HCT116 (cell line): ENCODE results near the gene LRRC3B. TPM values are rescaled to one million over a fixed set of nuclear protein-coding genes. Genes with fewer than 3 reads are reported as not detected.

ENCODE experiments used
- ATAC-seq: fragments of 200-7000 bp; cut with Tn5 transposase; 2 replicates; pipeline ENCODE4 v1.9.1; 2020; ENCODE audit warnings: mild to moderate bottlenecking, moderate library complexity
- BruUV-seq: library from RNA; stranded (reverse); fragments of 400-500 nt; replicated peaks from 2 replicates; lab custom pipeline; 2021; lab: Mats Ljungman, UMichigan
- CTCF ChIA-PET: fragments of 300-600 bp; sonication (Branson Sonifier 250); formaldehyde crosslinking; loops from one replicate; lab custom pipeline; 2021; ENCODE audit warnings: antibody characterized with exemption; lab: Charles Lee
- POLR2A ChIA-PET: fragments of 300-600, 350-600 bp; sonication (Branson Sonifier 250); formaldehyde crosslinking; loops from one replicate; lab custom pipeline; 2021; ENCODE audit warnings: antibody characterized with exemption; lab: Charles Lee
- RAD21 ChIA-PET, 2 experiments: fragments of 300-600 bp; sonication (Branson Sonifier 250); formaldehyde crosslinking; loops; one replicate each; lab custom pipeline; 2023; ENCODE audit warnings: low total read pairs in 2 of 2; ENCODE audit not compliant: uncharacterized antibody in 2 of 2, unreplicated experiment in 2 of 2, low non-redundant PET in 1 of 2; lab: Charles Lee
- DNase-seq: peaks from one replicate; pipeline ENCODE4 v3.0.0-alpha.2; 2010; ENCODE audit warnings: low read depth, low spot score
- H2AFZ ChIP-seq: fragments of 200-600 bp; shearing (Covaris generic), sonication (generic); 2 replicates; pipeline ENCODE4 v1.6.1; 2017; ENCODE audit warnings: low read depth, mixed run types, mixed read lengths, antibody characterized with exemption, low read length; ENCODE audit not compliant: poor library complexity, severe bottlenecking
- H3K27ac ChIP-seq: 2 replicates; pipeline ENCODE4 v1.5.1; 2012; ENCODE audit warnings: low read depth, low read length
- H3K27me3 ChIP-seq: fragments of 200-600 bp; sonication (generic); 2 replicates; pipeline ENCODE4 v1.6.1; 2016; ENCODE audit warnings: mixed run types, low read length, mixed read lengths; ENCODE audit not compliant: insufficient read depth
- H3K36me3 ChIP-seq, 2 experiments: fragments of 200-500 bp in 1 of 2; fragments of 200-600 bp in 1 of 2; sonication (Bioruptor generic) in 1 of 2; sonication (generic) in 1 of 2; 2 replicates each; pipeline versions ENCODE4 v1.5.1 to v1.6.1; 2014 to 2016; ENCODE audit warnings: low read length in 2 of 2, inconsistent platforms in 1 of 2, mixed read lengths in 1 of 2, mixed run types in 1 of 2; ENCODE audit not compliant: insufficient read depth in 2 of 2, control insufficient read depth in 1 of 2
- H3K4me1 ChIP-seq, 2 experiments: fragments of 200-600 bp in 1 of 2; sonication (generic) in 1 of 2; 2 replicates each; pipeline versions ENCODE4 v1.5.1 to v1.6.1; 2012 to 2017; ENCODE audit warnings: low read length in 2 of 2, inconsistent platforms in 1 of 2, mild to moderate bottlenecking in 1 of 2, mixed read lengths in 1 of 2, mixed run types in 1 of 2, moderate library complexity in 1 of 2; ENCODE audit not compliant: insufficient read depth in 2 of 2, control insufficient read depth in 1 of 2
- H3K4me2 ChIP-seq: fragments of 200-600 bp; sonication (generic); 2 replicates; pipeline ENCODE4 v1.6.1; 2017; ENCODE audit warnings: mixed run types, low read length, mixed read lengths
- H3K4me3 ChIP-seq, 2 experiments: fragments of 200-600 bp in 1 of 2; sonication (generic) in 1 of 2; replicated peaks in 1 of 2; 2 replicates each; pipeline ENCODE4 v1.5.1; 2011 to 2016; ENCODE audit warnings: low read length in 2 of 2, control low read depth in 1 of 2, low read depth in 1 of 2, mild to moderate bottlenecking in 1 of 2, mixed read lengths in 1 of 2, mixed run types in 1 of 2
- H3K79me2 ChIP-seq: fragments of 200-600 bp; sonication (generic); 2 replicates; pipeline ENCODE4 v1.6.1; 2017; ENCODE audit warnings: mild to moderate bottlenecking, mixed run types, low read length, moderate library complexity, mixed read lengths; ENCODE audit not compliant: insufficient read depth
- H3K9ac ChIP-seq: fragments of 200-600 bp; sonication (generic); 2 replicates; pipeline ENCODE4 v1.6.1; 2016; ENCODE audit warnings: low read length, mixed read lengths
- H3K9me2 ChIP-seq: fragments of 200-600 bp; sonication (generic), shearing (Covaris generic); 2 replicates; pipeline ENCODE4 v1.6.1; 2017; ENCODE audit warnings: mixed run types, mild to moderate bottlenecking, moderate library complexity; ENCODE audit not compliant: insufficient read depth
- H3K9me3 ChIP-seq, 2 experiments: fragments of 200-500 bp in 1 of 2; fragments of 200-600 bp in 1 of 2; sonication (Bioruptor generic) in 1 of 2; sonication (generic) in 1 of 2; 2 replicates each; pipeline ENCODE4 v1.6.1; 2014 to 2017; ENCODE audit warnings: low read length in 2 of 2, mixed read lengths in 2 of 2, inconsistent platforms in 1 of 2, low read depth in 1 of 2, mild to moderate bottlenecking in 1 of 2, mixed run types in 1 of 2, moderate library complexity in 1 of 2; ENCODE audit not compliant: control insufficient read depth in 1 of 2, insufficient read depth in 1 of 2
- H4K20me1 ChIP-seq: fragments of 200-600 bp; sonication (generic), shearing (Covaris generic); 2 replicates; pipeline ENCODE4 v1.6.1; 2017; ENCODE audit warnings: mixed run types, mild to moderate bottlenecking, moderate library complexity; ENCODE audit not compliant: insufficient read depth
- ATF3 ChIP-seq: IDR thresholded peaks from 2 replicates; pipeline ENCODE4 v1.6.1; 2012
- CEBPB ChIP-seq: IDR thresholded peaks from 2 replicates; pipeline ENCODE4 v1.6.1; 2012; ENCODE audit warnings: low read depth
- CTCF ChIP-seq, 3 experiments: fragments of 200-600 bp in 1 of 3; sonication (generic) in 1 of 3; IDR thresholded peaks in 2 of 3; conservative IDR thresholded peaks in 1 of 3; 2 replicates each; pipeline ENCODE4 v1.5.1; 2012 to 2017; ENCODE audit warnings: low read depth in 2 of 3, low read length in 2 of 3, antibody characterized with exemption in 1 of 3, borderline replicate concordance in 1 of 3, control low read depth in 1 of 3, mild to moderate bottlenecking in 1 of 3, mixed read lengths in 1 of 3, mixed run types in 1 of 3, moderate library complexity in 1 of 3; ENCODE audit not compliant: insufficient read depth in 1 of 3
- EZH2 ChIP-seq: fragments of 200-600 bp; sonication (generic); IDR thresholded peaks from 2 replicates; pipeline ENCODE4 v1.6.1; 2017; ENCODE audit warnings: antibody characterized with exemption, mixed run types
- FOSL1 ChIP-seq: IDR thresholded peaks from 2 replicates; pipeline ENCODE4 v1.6.1; 2012; ENCODE audit warnings: low read depth
- JUND ChIP-seq: IDR thresholded peaks from 2 replicates; pipeline ENCODE4 v1.6.1; 2012
- POLR2A ChIP-seq: IDR thresholded peaks from 2 replicates; pipeline ENCODE4 v1.7.0; 2011; ENCODE audit warnings: borderline replicate concordance; ENCODE audit not compliant: insufficient read depth, insufficient read length; ENCODE audit errors: extremely low read depth
- POLR2AphosphoS5 ChIP-seq: IDR thresholded peaks from 2 replicates; pipeline ENCODE4 v1.6.1; 2011; ENCODE audit warnings: mild to moderate bottlenecking, low read depth, low read length, moderate library complexity
- REST ChIP-seq: IDR thresholded peaks from 2 replicates; pipeline ENCODE4 v1.6.1; 2012; ENCODE audit warnings: low read depth
- SRF ChIP-seq: IDR thresholded peaks from 2 replicates; pipeline ENCODE4 v1.6.1; 2012; ENCODE audit warnings: low read depth
- YY1 ChIP-seq: IDR thresholded peaks from 2 replicates; pipeline ENCODE4 v1.6.1; 2011; ENCODE audit warnings: low read length, low read depth, moderate library complexity, mild to moderate bottlenecking; ENCODE audit not compliant: insufficient replicate concordance; ENCODE audit errors: extremely low read depth
- ZBTB33 ChIP-seq: IDR thresholded peaks from 2 replicates; pipeline ENCODE4 v1.6.1; 2011; ENCODE audit warnings: mild to moderate bottlenecking, low read length, moderate library complexity; ENCODE audit not compliant: insufficient replicate concordance; ENCODE audit errors: extremely low read depth
- ZNF274 ChIP-seq: fragments of 200-500 bp; sonication (Bioruptor generic); IDR thresholded peaks from 2 replicates; pipeline ENCODE4 v1.6.1; 2014; ENCODE audit warnings: mild to moderate bottlenecking, low read depth, low read length, inconsistent platforms
- intact Hi-C: fragments of 100-400 bp; cut with micrococcal nuclease; formaldehyde crosslinking; loops from 2 replicates; pipeline ENCODE4 v1.10.0; 2022
- total RNA-seq: library from RNA; stranded (reverse); gene quantifications from one replicate; pipeline ENCODE4 v1.2.1, GENCODE V29; 2021; ENCODE audit not compliant: unreplicated experiment

The LRRC3B gene
- total RNA-seq, 1 experiment from 2014 or later: not detected

GRCh38 chr3:26623419-26624208 is 1.0 kb downstream of the LRRC3B start:
- Histone ChIP-seq H3K36me3 (no peaks in the 10 kb centered on the region), H2AFZ (no peak overlapping the region), H3K9me2 (no peaks in the 10 kb centered on the region), H3K4me3 (no peak overlapping the region), H3K27me3 (no peaks in the 10 kb centered on the region), H3K9me3 (peaks cover 0 to 2% of the 10 kb centered on the region in 2 experiments; a peak in 1 of 4 replicates), H3K4me1 (no peaks in the 10 kb centered on the region), H3K27ac (no peak overlapping the region), H4K20me1 (no peaks in the 10 kb centered on the region), H3K4me2 (no peak overlapping the region), H3K9ac (no peak overlapping the region), H3K79me2 (no peaks in the 10 kb centered on the region)
- no TSS peak for BruUV-seq
- intact Hi-C loops: no loop called here
- CTCF ChIA-PET: no interaction called here
- RAD21 ChIA-PET: no interaction called here
- TF ChIP-seq FOSL1: no peak
- TF ChIP-seq SRF: no peak
- no peak for TF ChIP-seq JUND
- no peak for TF ChIP-seq REST
- no peak for TF ChIP-seq CTCF (IDR thresholded peaks at IDR 0.05 in 2 of 3, conservative IDR thresholded peaks at IDR 0.05 in 1 of 3; ENCODE audit: borderline replicate concordance in 1 of 3, insufficient read depth in 1 of 3, low read depth in 2 of 3, low read length in 2 of 3)
- TF ChIP-seq ZNF274: no peak
- no peak for TF ChIP-seq YY1
- no peak for TF ChIP-seq POLR2A
- no peak for TF ChIP-seq ATF3
- TF ChIP-seq EZH2: no peak
- no peak for TF ChIP-seq POLR2AphosphoS5
- no peak for TF ChIP-seq ZBTB33
- TF ChIP-seq CEBPB: no peak
- POLR2A ChIA-PET: no interaction called here
- ATAC-seq (no peak), DNase-seq (no peak)
